HG03575 (cell line): ENCODE measurements around the gene TOP2A.

Experiments
- ATAC-seq: cut with Tn5 transposase; IDR thresholded peaks from one replicate; pipeline ENCODE4 v1.9.1; 2021; ENCODE audit not compliant: unreplicated experiment, insufficient number of reproducible peaks, low FRiP score; ENCODE audit errors: extremely low read depth

TOP2A gene

GRCh38 chr17:40417609-40418427 lies at the start of gene TOP2A:
Gene TOP2A (minus strand): TSS chr17:40417896. CDS start chr17:40417791, 105 bp downstream.
- peak; percentile 87 for ATAC-seq

- no peak for ATAC-seq
Observed at GRCh38 chr17:40467281-40467867, 49.7 kb upstream of the TOP2A start.

- ATAC-seq = no peak
Observed at GRCh38 chr17:40466298-40466971, 48.7 kb upstream of the TOP2A start.

DNA sequence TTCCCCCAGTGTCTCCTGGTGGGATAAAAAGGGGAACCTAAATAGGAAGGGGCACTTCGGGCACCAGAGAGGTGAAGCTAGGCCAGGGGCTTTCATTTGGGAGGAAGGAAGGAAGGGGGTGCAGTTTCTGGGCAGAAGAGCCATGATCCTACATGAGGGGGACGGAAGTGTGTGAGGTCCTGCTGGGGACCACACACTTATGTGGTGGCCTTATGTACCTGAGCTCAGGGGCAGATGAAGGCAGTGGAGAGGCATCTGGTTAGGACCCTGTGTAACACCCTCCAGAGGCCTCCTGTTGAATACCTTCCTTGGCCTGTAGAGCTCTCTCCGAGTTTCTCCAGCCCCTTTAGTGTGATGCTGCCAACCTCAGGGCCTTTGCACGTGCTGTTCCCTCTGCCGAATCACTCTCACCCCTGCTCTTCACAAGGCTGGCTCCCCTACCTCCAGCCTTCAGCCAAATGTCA lies 46.7 kb upstream of the TOP2A start:
- ATAC-seq = no peak

GRCh38 chr17:40463122-40463550 lies 45.4 kb upstream of the TOP2A start:
- no peak for ATAC-seq

DNA sequence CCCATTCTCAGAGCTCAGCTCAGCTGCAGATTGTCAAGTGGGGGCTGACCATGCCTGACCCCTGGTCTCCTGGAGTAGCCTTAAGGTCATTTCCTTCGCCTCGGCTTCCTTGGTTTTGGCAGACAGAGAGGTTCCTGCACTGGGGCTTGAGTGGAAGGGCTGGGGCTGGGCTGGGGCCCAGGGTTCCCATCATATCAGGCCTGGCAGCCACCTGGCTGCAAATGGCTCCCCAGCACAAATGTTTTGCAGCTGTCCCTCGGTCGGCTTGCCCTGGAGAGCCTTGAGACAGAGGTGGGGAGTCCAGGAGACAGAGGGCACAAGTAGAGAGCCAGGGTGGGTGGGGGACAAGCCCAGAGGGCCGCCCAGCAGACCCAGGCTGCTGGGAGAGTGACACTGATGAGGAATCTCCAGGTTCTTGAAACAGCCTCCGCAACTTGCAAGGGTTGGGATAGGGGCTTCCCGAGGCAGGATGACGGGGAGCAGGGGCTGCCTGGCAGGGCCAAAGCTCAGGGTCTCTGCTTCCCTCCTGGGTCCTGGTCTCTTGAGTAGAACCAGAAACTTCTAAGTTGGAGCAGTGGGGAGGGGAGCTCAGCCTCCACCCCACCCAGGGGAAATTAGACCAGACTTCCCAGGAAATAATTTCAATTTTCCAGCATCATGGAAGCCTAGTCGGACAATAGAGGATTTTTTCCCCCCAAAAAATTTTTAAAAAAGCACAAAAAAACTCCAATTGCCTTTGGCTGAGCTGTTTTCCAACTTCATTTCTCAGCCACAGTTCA lies 44.8 kb upstream of the TOP2A start:
- no peak for ATAC-seq

- ATAC-seq = no peak
Observed at GRCh38 chr17:40461732-40462342, 44.1 kb upstream of the TOP2A start.

DNA sequence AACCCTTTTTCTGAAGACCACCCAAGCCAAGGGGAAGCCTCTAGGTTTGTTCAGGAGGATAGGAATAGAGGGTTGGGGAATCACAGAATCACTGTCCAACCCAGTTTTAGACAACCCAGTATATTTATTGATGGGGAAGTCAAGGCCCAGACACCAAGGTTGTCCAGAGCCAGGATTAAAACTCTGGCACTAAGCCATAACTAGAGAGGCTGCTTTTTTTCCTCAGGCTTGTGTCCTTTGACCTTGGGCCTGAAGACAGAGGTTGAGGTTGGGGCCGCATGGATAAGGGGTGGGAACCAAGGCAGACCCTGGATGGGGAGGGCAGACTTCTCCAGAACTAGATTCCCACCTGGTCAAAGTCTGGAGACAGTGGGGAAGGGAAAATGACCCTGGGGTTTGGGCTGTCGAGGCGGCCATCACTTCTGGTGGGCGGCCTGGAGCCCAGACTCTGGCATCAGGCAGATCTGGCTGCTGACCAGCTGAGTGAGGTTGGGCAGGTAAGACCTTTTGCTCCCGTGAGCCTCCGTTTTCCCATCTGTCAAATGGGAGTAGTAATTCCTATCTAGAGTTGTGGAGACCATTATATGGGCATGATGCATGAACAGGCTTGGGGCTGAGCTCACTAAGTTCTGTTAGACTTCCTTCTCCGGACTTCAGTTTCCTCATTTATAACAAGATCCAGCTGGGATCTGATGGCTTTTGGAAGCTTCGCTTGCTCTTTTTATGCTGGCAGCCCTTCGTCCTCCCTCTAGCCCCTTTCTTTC lies 43.5 kb upstream of the TOP2A start:
- no peak for ATAC-seq

- no peak for ATAC-seq
Observed at GRCh38 chr17:40460604-40460967, 42.9 kb upstream of the TOP2A start.

DNA sequence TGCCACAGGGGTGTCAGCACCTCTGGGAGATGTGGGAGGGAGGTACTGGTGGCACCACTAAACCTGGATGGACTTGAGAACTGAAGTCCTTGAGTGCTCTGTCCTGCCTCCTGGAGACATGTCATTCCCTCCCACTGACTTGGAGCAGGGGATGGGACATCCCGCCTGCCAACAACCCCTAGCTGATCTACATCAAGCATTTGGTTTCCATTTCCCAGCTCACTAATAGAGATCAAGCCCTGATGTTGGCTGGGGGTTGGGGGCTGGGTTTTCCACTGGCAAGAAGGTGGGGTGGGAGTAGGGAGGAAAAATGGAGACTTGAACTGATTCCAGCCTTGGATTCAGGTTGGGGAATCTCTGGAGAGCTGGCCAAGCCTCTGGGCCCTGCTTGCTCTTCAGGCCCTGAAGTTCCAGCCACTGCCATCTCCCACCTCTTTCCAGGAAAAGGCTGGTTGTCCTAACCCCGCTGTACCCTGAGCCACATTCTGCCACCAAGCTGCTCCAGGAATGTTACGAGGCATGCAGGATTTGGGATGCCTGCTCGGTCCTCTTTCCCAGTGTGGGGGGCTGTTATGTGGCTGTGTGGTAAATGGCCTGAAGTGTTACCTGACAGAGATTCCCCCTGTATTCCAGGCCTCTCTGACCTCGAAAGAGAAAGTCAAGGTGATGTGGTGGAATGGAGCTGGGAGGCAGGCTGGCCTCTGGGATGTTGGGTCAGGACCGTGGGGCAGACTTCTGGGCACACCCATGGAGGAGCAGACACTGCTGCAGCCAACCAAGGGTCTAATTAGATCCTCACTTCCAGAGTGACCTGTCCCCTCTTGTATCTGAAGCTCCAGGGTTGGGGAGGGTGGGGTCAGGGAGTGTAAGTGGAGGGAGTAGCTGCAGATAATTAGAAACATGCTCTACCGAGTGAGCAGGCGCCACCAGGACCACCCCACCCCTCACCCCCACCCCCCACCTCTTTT lies 42.2 kb upstream of the TOP2A start:
- no peak for ATAC-seq

GRCh38 chr17:40458851-40459482 lies 41.3 kb upstream of the TOP2A start:
- no peak for ATAC-seq

DNA sequence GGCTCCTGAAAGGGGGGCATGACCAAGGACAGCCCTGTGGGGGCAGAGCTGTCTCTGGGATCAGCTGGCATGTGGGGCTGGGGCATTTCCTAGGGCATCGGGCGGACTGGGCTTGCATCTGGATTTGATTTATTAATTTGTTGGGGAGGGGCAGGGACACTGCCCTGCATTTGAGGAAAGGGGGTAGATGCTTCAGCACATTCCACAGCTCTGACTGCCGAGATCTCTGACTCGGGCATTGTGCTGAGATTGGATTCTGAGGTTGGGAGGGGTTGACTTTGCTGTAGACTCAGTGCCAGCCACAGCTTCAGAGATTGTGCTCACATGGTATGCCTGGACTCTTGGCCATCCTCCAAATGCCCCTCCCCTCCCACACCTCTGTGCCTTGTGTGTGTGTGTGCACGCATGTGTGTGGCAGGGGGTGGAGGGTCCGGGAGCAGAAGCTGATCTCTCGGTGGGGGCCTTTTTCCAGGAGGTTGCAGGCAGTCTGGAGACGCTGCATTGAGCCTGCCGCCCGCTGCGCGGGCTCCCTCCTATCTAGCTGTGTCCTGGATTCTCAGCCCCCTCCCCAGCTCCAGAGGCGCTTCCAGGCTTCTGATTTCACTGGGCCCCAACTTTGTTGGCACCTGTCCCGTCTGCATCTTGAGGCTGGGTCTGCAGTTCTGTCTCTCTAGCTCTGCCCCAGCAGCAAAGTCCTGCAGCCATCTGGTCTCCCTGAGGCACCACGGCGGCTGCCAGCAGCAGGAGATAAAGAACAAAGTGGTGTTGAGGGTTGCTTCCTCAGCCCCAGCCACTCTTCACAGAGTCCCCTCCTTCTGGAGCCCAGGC lies 40.5 kb upstream of the TOP2A start:
- ATAC-seq = no peak

GRCh38 chr17:40457369-40457768 lies 39.7 kb upstream of the TOP2A start:
- no peak for ATAC-seq

- no peak for ATAC-seq
Observed at GRCh38 chr17:40456396-40456951, 38.8 kb upstream of the TOP2A start.

DNA sequence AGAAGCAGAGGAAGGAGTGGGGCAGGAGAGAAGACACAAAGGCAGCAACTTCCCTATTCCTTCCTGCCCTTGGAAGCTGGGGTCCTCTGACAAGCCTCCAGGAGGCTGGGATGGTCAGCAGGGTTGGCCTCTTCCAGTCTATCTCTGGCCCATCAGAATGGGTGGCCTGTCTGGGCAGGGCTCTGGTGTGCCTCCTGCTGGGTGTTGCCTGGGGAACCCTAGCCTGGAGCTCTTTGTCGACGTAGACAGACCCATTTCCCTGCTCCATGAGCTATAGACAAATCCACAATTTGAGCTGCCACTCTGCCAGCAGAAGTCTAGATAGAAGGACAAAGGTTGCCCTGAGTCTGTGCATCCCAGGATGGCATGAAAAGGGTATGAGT lies 36.9 kb upstream of the TOP2A start:
- no peak for ATAC-seq
